ENCODE data around the gene ZP1. TPM values are rescaled to one million over a fixed set of nuclear protein-coding genes. Genes with fewer than 3 reads are reported as not detected.
"Not testable (repeated sequence)": the region's sequence is repeated elsewhere in the genome, so short reads cannot be mapped to it uniquely, and the experiment has no call there.

Gene ZP1
- total and polyA plus RNA-seq, 2 of the 4 experiments (the other 2 are of a cell fraction): 0.18 to 1.6 TPM

DNA sequence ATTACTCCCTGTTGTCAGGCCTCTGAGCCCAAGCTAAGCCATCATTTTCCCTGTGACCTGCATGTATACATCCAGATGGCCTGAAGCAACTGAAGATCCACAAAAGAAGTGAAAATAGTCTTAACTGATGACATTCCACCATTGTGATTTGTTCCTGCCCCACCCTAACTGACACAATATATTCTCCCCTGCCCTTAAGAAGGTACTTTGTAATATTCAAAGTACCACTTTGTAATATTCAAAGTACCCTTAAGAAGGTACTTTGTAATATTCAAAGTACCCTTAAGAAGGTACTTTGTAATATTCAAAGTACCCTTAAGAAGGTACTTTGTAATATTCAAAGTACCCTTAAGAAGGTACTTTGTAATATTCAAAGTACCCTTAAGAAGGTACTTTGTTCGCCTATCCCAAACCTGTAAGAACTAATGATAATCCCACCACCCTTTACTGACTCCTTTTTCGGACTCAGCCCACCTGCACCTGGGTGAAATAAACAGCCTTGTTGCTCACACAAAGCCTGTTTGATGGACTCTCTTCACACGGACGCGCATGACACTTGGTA lies 43.5 kb upstream of the ZP1 start:
- DNase-seq; H3K9me1 ChIP-seq (ENCODE audit: insufficient read depth, low read length); H2BK5ac ChIP-seq (ENCODE audit: low read depth, low read length, poor library complexity, severe bottlenecking); dilution Hi-C loops (cut with HindIII; ENCODE audit: low sequenced_read_pairs, unreplicated experiment); H3K14ac ChIP-seq (replicated peaks; ENCODE audit: low read depth, low read length); H3K9ac ChIP-seq (ENCODE audit: low read depth, low read length); H2BK20ac ChIP-seq (ENCODE audit: low read depth, low read length); H2AFZ ChIP-seq (replicated peaks; ENCODE audit: low read length, poor library complexity); H3K27ac ChIP-seq (ENCODE audit: insufficient read depth, low read length); H3K56ac ChIP-seq (ENCODE audit: extremely low read depth, insufficient read depth, low read length); H4K20me1 ChIP-seq (ENCODE audit: insufficient read depth, low read length); H3K9me3 ChIP-seq (ENCODE audit: control insufficient read depth, insufficient read depth, low read length); POLR2A ChIA-PET (ENCODE audit: unreplicated experiment); intact Hi-C loops (cut with micrococcal nuclease); H3K4me2 ChIP-seq (ENCODE audit: low read depth, low read length); H3K18ac ChIP-seq (ENCODE audit: low read depth, low read length); H3K79me1 ChIP-seq (ENCODE audit: low read depth in 1 of 2, low read length in 2 of 2); ATAC-seq (ENCODE audit: low read depth); BruUV-seq (replicated peaks); H2AK5ac ChIP-seq (ENCODE audit: low read depth, low read length); H4K91ac ChIP-seq (ENCODE audit: insufficient read depth, low read depth, low read length); H2BK15ac ChIP-seq (ENCODE audit: low read depth, low read length); H3K36me3 ChIP-seq (ENCODE audit: control insufficient read depth, insufficient read depth, low read length); in situ Hi-C loops (cut with MboI; ENCODE audit: low sequenced_read_pairs); H2AK9ac ChIP-seq (replicated peaks; ENCODE audit: low read depth, low read length, poor library complexity); H4K8ac ChIP-seq (ENCODE audit: low read depth in 2 of 2, low read length in 2 of 2); H3K4ac ChIP-seq (ENCODE audit: low read depth, low read length); H3K23ac ChIP-seq (ENCODE audit: low read depth, low read length); H4K5ac ChIP-seq (ENCODE audit: low read depth, low read length); H3K4me3 ChIP-seq (ENCODE audit: insufficient read depth, low read depth, low read length); H3K4me1 ChIP-seq (ENCODE audit: control insufficient read depth, insufficient read depth, low read length); H2BK120ac ChIP-seq (ENCODE audit: low read depth, low read length): not testable (repeated sequence)
- WGBS, 2 experiments (ENCODE audit: extremely low coverage in 2 of 2, insufficient read length in 1 of 2): 71% methylated on average over 4 of the region's 5 CpGs; no CpG with 5 or more reads in 1 of the 2 experiments
- CTCF ChIA-PET: interaction anchor here (1.4 kb wide), 1 partner anchor 64 kb away, joined by 4 read pairs; no protein-coding TSS in a partner anchor
- peaks cover 58% of the 10 kb centered on the region for H3K27me3 ChIP-seq (ENCODE audit: control insufficient read depth, insufficient read depth, low read length)
